Natural killer cell (primary cell): ENCODE results near the gene MGAT4C. TPM values are rescaled to one million over a fixed set of nuclear protein-coding genes. Genes with fewer than 3 reads are reported as not detected.

Source experiments
- ATAC-seq, 3 donors: fragments of 150-1000 bp in 2 of 3; fragments of 200-7000 bp in 1 of 3; cut with Tn5 transposase; 1 replicate in 1 of 3; 2 replicates in 2 of 3; pipeline ENCODE4 v1.10.0; 2021; ENCODE audit warnings: mild to moderate bottlenecking in 2 of 3, moderate library complexity in 2 of 3
- DNase-seq, 2 donors: peaks; one replicate each; pipeline versions ENCODE4 v3.0.0 to v3.0.0-alpha.2; 2013 to 2021; ENCODE audit warnings: mixed read lengths in 1 of 2
- H3K27ac ChIP-seq: one replicate; pipeline ENCODE4 v1.5.1; 2013; ENCODE audit warnings: mild to moderate bottlenecking, low read length
- H3K27me3 ChIP-seq: one replicate; pipeline ENCODE4 v1.6.1; 2013; ENCODE audit warnings: low read length; ENCODE audit not compliant: control insufficient read depth, insufficient read depth
- H3K36me3 ChIP-seq: one replicate; pipeline ENCODE4 v1.6.1; 2013; ENCODE audit warnings: low read length; ENCODE audit not compliant: control insufficient read depth, insufficient read depth
- H3K4me1 ChIP-seq: one replicate; pipeline ENCODE4 v1.6.1; 2013; ENCODE audit warnings: low read length; ENCODE audit not compliant: control insufficient read depth, insufficient read depth
- H3K4me3 ChIP-seq: one replicate; pipeline ENCODE4 v1.5.1; 2013; ENCODE audit warnings: low read length
- H3K9me3 ChIP-seq: one replicate; pipeline ENCODE4 v1.6.1; 2013; ENCODE audit warnings: low read length; ENCODE audit not compliant: control insufficient read depth, insufficient read depth
- H3K27ac Mint-ChIP-seq, 2 donors: one replicate each; pipeline ENCODE4 v1.8.0; 2022; ENCODE audit warnings: mild to moderate bottlenecking in 2 of 2, mixed read lengths in 2 of 2, moderate library complexity in 1 of 2
- H3K27me3 Mint-ChIP-seq, 2 donors: one replicate each; pipeline ENCODE4 v1.8.0; 2022; ENCODE audit warnings: low read depth in 2 of 2, mixed read lengths in 2 of 2
- H3K36me3 Mint-ChIP-seq: one replicate; pipeline ENCODE4 v1.8.0; 2022; ENCODE audit warnings: mixed read lengths
- H3K4me1 Mint-ChIP-seq, 2 donors: one replicate each; pipeline ENCODE4 v1.8.0; 2022; ENCODE audit warnings: mixed read lengths in 2 of 2
- H3K4me3 Mint-ChIP-seq: one replicate; pipeline ENCODE4 v1.8.0; 2022; ENCODE audit warnings: mild to moderate bottlenecking, moderate library complexity, mixed read lengths
- H3K9me3 Mint-ChIP-seq, 2 donors: one replicate each; pipeline ENCODE4 v1.8.0; 2022; ENCODE audit warnings: mixed read lengths in 2 of 2
- WGBS: methylation state at CpG from one replicate; pipeline ENCODE4 v1.1.7; 2013; ENCODE audit warnings: missing lambda C conversion rate; ENCODE audit not compliant: insufficient coverage; 5-methylcytosine and 5-hydroxymethylcytosine counted together
- intact Hi-C: fragments of 100-400 bp; cut with micrococcal nuclease; formaldehyde crosslinking; loops from one replicate; pipeline ENCODE4 v1.14.2; 2022
- total RNA-seq, 4 donors: library from RNA; stranded (reverse); fragments of 120-200 nt in 1 of 4; gene quantifications; one replicate each; pipeline versions ENCODE4 v1.2.3 to v1.2.4, GENCODE V29; 2013 to 2022
- TF ChIP-seq, protein P1 (sequence below): fragments of 200-600 bp; IDR thresholded peaks from one replicate; pipeline ENCODE4 v1.8.0; 2022; ENCODE audit warnings: antibody characterized with exemption

MGAT4C gene
- total RNA-seq, 3 donors from 2014 or later (not counting 1 experiment from before 2014, with no cell fraction given): not detected

DNA sequence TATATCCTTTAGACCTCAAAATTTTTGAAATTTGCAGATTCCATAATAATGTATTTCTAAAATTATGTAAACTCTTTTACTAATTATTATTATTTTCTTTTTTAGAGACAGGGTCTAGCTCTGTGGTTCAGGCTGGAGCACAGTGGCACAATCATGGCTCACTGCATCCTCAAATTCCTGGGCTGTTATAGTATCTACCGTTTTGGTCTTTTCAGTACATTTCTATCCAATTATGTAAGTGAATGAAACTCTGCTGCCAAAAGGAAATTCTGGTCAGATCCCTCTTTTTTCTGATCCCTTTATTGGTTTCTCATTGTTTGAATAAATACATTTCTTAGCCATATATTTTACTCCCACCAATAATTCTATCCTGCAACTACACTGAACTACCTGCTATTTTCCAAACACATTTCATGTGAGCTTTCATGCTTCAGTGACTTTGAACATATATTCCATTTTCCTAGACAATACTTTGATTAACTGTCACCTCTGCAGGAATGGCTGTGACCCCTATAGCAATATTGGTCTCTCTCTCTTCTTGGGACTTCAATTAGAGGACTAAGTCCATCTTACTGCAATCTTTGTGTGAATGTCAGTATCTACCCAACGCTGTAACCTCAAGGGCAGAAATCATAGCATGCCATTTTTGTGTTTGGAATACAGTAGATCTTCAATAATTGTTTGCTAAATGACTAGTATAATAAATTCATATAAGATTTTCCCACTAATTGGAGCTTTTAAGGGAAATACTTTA is 198.9 kb downstream of the MGAT4C start:
- DNase-seq: no peak
- TF ChIP-seq, protein P1, sequence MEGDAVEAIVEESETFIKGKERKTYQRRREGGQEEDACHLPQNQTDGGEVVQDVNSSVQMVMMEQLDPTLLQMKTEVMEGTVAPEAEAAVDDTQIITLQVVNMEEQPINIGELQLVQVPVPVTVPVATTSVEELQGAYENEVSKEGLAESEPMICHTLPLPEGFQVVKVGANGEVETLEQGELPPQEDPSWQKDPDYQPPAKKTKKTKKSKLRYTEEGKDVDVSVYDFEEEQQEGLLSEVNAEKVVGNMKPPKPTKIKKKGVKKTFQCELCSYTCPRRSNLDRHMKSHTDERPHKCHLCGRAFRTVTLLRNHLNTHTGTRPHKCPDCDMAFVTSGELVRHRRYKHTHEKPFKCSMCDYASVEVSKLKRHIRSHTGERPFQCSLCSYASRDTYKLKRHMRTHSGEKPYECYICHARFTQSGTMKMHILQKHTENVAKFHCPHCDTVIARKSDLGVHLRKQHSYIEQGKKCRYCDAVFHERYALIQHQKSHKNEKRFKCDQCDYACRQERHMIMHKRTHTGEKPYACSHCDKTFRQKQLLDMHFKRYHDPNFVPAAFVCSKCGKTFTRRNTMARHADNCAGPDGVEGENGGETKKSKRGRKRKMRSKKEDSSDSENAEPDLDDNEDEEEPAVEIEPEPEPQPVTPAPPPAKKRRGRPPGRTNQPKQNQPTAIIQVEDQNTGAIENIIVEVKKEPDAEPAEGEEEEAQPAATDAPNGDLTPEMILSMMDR: no peak

DNA sequence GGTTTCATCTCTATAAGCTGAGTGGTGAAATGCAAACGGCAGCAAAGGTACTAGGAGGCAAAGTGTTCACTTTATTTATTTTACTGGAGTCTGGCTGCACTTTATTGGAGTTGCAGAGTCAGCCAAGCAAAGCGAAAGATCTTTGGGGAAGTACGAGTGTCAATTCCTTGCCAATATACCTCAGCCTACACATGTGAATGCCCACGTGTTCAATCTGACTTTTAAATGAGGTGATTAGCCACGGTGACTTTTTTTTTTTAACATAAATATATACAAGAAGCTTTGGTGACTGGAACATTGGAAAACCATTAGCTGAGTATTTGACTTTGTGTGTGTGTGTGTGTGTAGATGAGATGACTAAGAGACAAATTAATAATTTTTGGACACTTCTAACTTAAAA is 203.3 kb downstream of the MGAT4C start:
- intact Hi-C loops: no loop called here
- H3K36me3 Mint-ChIP-seq: no peaks in the 10 kb centered on the region
- no peaks in the 10 kb centered on the region for H3K4me1 ChIP-seq

More for the DNA sequence above, 198.9 kb downstream of the MGAT4C start:
- no peaks in the 10 kb centered on the region for H3K4me1 ChIP-seq
- intact Hi-C loops: no loop called here
- Mint-ChIP-seq H3K9me3 (peaks cover 3 to 8% of the 10 kb centered on the region in 2 donors), H3K4me3 (no peak overlapping the region), H3K36me3 (peaks cover 3% of the 10 kb centered on the region), H3K4me1 (no peaks in the 10 kb centered on the region), H3K27ac (no peak overlapping the region), H3K27me3 (no peaks in the 10 kb centered on the region)
- peaks cover 12% of the 10 kb centered on the region for H3K9me3 ChIP-seq
- H3K27ac ChIP-seq: no peak overlapping the region
- ATAC-seq: no peak
- no peak overlapping the region for H3K4me3 ChIP-seq
- H3K36me3 ChIP-seq: no peaks in the 10 kb centered on the region
- H3K27me3 ChIP-seq: no peaks in the 10 kb centered on the region
- 89% methylated on average over 1 of the region's 2 CpGs for whole genome bisulfite sequencing

DNA sequence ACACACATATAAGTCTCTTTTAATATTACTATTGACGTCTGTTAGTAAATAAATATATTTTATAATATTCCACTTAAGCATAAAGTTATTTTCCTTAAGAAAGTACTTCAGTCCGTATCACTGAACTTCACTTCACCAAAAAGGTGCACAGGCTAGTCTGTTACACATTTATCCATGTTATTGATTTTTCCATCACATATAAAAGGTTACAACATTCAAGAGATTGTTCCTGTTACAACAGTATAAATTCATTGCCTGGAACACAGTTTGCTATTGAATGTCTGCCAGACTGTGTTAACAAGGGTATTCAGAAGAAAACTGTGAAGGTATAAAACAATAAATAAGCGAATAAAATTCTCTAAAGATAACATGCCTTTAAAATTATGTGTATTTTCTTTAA is 206.2 kb downstream of the MGAT4C start:
- Histone ChIP-seq H3K9me3 (no peaks in the 10 kb centered on the region), H3K27me3 (no peaks in the 10 kb centered on the region), H3K4me1 (no peaks in the 10 kb centered on the region), H3K4me3 (no peak overlapping the region), H3K36me3 (no peaks in the 10 kb centered on the region), H3K27ac (no peak overlapping the region)
- no peaks in the 10 kb centered on the region for H3K27me3 Mint-ChIP-seq
- H3K9me3 Mint-ChIP-seq: peaks cover 12 to 15% of the 10 kb centered on the region in 2 donors
- DNase-seq (no peak), ATAC-seq (no peak)
- 83% methylated on average over 1 of the region's 3 CpGs for WGBS
- H3K36me3 Mint-ChIP-seq: no peaks in the 10 kb centered on the region
- intact Hi-C loops: no loop called here
- no peaks in the 10 kb centered on the region for H3K4me1 Mint-ChIP-seq
- H3K27ac Mint-ChIP-seq: no peak overlapping the region
- TF ChIP-seq, protein P1: no peak
- H3K4me3 Mint-ChIP-seq: no peak overlapping the region

More for the DNA sequence above, 203.3 kb downstream of the MGAT4C start:
- H3K4me3 Mint-ChIP-seq: no peak overlapping the region
- ATAC-seq: no peak
- H3K36me3 ChIP-seq: no peaks in the 10 kb centered on the region
- no peak for DNase-seq
- WGBS: 75% methylated on average over 3 of the region's 5 CpGs
- no peak overlapping the region for H3K27ac ChIP-seq
- TF ChIP-seq, protein P1: no peak
- H3K27ac Mint-ChIP-seq: no peak overlapping the region
- no peaks in the 10 kb centered on the region for H3K27me3 Mint-ChIP-seq
- no peaks in the 10 kb centered on the region for H3K4me1 Mint-ChIP-seq
- H3K27me3 ChIP-seq: no peaks in the 10 kb centered on the region
- no peak overlapping the region for H3K4me3 ChIP-seq
- no peaks in the 10 kb centered on the region for H3K9me3 ChIP-seq
- peaks cover 7 to 12% of the 10 kb centered on the region in 2 donors for H3K9me3 Mint-ChIP-seq

DNA sequence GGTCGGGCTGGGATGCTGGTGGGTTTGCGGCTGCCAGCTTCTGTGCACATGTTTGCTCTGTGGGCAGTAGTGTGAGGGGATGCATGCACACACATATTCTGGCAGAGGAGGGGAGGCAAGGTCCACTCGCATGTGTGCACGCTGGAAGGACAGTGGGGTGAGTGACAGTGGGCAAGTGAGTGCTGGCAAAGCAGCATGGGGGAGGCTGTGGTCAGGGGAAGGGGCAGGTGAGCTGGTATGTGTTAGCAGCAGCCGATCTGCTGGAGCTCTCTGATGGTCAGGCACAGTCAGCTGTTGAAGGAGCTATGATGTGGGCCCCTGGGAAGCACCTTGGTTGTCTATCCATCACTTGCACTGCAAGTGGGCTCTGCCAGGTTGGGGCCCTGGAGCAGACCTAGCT is 211.8 kb downstream of the MGAT4C start:
- Mint-ChIP-seq H3K9me3 (peaks cover 19 to 34% of the 10 kb centered on the region in 2 donors), H3K4me1 (no peaks in the 10 kb centered on the region), H3K27ac (no peak overlapping the region), H3K27me3 (no peaks in the 10 kb centered on the region), H3K36me3 (peaks cover 18% of the 10 kb centered on the region), H3K4me3 (no peak overlapping the region)
- no peak for ATAC-seq
- no peaks in the 10 kb centered on the region for H3K4me1 ChIP-seq
- no peak overlapping the region for H3K4me3 ChIP-seq
- peaks cover 23% of the 10 kb centered on the region for H3K9me3 ChIP-seq
- WGBS: 88% methylated on average over 5 of the region's 5 CpGs
- no peak overlapping the region for H3K27ac ChIP-seq
- intact Hi-C loops: no loop called here
- H3K27me3 ChIP-seq: no peaks in the 10 kb centered on the region
- H3K36me3 ChIP-seq: no peaks in the 10 kb centered on the region
- TF ChIP-seq, protein P1: no peak
- no peak for DNase-seq
